HG03378 (cell line): ENCODE results near the gene ARPC1A.
A peak's percentile ranks its signal among the peaks of the same experiment; 100 is the strongest.
"Not testable (repeated sequence)": the region's sequence is repeated elsewhere in the genome, so short reads cannot be mapped to it uniquely, and the experiment has no call there.

Experiments used
- ATAC-seq: cut with Tn5 transposase; IDR thresholded peaks from one replicate; pipeline ENCODE4 v1.9.1; 2021; ENCODE audit warnings: mild to moderate bottlenecking, moderate library complexity; ENCODE audit not compliant: unreplicated experiment

Gene ARPC1A

DNA sequence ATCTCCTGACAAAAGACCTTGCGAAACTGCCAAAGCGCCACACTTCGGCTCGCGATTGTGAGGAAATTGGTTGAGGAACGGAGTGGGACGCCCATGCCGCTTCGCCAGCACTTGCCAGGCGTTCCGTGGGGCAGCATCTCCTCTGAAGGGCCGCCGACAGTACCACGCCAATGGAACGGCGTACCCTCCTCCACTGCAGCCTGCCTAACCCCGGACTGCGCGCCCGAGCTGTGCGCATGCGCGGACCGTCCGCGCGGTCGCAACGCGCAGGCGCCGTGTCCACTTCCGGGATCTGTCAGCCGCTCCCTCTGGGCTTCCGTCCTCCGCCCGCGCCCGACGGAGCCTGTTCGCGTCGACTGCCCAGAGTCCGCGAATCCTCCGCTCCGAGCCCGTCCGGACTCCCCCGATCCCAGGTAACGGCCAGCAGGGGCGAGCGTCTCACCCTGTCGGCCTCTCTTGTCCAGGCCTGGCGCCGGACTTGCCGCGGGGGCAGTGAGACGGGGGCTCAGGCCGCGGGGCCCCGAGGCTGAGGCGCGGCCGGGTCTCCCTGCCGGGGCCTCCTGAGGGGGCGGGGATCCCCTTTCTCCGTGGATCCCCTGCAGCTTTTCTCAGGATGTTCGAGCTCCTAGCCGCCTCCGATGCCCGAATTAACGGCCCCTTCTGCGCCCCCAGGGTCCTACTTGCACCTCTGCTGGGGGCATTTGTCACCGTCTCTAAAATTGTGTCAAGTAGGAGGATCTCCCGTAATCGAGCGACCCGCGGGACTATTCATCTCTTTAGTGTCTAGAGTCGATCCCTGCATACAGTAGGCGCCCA lies at the start of gene ARPC1A:
Gene ARPC1A, plus strand, starts transcription at position 307 of the 816 bp plus-strand sequence. CDS start 7,456 bp downstream, outside the sequence.
- ATAC-seq = peak; percentile 74

DNA sequence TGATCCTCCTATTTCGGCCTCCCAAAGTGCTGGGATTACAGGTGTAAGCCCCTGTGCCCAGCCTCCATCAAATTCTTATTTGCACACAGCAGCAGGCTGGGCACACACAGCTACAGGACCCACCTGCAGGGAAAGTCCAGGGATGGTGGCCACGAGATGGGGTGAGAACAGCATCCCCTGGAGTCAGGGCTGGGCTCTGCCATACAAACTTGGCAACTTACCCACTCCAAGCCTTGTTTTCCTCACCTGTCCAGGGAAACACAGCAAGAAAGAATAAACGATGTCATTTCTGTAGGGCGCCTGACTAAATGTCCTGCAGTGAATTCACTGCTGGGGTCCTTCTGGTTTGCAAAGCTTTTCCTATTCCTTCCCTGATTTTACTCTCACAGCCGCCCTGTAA lies 47.5 kb upstream of the ARPC1A start:
- ATAC-seq = no peak

- ATAC-seq = not testable (repeated sequence)
These were observed 41.5 kb upstream of the ARPC1A start for GRCh38 chr7:99284165-99284564.

- ATAC-seq = no peak
These were observed 37.7 kb upstream of the ARPC1A start for GRCh38 chr7:99287779-99288534.

GRCh38 chr7:99289185-99289584 lies 36.5 kb upstream of the ARPC1A start:
- ATAC-seq = no peak

GRCh38 chr7:99290148-99290547 lies 35.5 kb upstream of the ARPC1A start:
- ATAC-seq = not testable (repeated sequence)

DNA sequence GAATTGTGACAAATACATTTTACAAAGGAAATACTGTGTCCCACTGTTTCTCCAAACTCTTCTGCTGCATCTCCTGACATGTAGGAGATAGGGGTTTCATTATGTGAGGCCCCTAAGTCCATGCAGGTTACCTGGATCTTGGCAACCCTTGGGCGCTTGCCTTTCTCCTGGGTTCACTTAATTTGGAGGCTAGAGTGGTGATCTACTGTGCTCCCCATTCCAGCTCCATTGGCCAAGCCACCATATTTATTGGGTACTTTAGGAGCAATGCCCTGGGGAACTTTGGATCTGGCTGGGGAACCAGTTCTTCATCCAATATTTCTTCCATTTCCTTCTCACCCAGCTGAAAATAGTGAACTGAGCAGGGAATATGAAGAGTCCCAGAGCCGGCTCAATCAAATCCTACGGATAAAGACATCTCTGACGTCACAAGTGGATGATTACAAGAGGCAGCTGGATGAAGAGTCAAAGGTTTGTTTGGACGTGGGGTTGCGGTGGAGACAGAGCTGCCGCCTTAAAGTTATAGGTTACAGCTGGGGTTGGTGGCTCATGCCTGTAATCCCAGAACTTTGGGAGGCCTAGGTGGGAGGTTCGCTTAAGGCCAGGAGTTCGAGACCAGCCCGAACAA lies 34.6 kb upstream of the ARPC1A start:
- ATAC-seq = no peak

DNA sequence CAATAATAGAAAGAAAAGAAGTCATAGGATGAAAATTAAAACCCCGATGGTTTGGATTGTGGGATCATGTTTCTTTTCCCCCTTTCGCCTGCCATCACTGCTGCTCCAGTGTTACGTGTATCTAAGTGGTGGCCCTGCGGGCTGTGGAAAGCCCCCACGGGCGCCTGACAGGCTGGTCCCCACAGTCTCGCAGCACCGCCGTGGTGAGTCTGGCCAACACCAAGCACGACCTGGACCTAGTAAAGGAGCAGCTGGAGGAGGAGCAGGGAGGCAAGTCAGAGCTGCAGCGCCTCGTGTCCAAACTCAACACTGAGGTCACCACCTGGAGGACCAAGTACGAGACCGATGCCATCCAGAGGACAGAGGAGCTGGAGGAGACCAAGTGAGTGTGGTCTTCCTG lies 33.6 kb upstream of the ARPC1A start:
- no peak for ATAC-seq

DNA sequence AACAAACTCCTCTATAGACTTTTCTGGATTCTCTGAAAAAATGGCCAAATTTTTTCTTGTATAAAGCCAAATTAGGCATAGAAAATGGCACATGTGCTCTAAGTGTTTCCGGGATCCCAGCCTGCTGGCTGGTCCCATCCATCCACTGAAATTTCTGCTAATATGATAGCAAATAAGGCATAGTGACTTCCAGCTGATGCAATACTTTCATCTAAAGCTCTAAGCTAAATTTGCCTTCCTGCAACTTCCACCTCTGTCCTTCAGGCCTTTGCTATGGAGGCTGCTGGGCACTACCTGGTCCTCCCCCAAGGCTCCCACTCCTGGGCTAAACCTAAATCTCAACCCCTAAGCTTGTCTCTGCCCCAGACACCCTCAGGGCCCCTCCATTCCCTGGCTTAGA lies 32.5 kb upstream of the ARPC1A start:
- no peak for ATAC-seq

DNA sequence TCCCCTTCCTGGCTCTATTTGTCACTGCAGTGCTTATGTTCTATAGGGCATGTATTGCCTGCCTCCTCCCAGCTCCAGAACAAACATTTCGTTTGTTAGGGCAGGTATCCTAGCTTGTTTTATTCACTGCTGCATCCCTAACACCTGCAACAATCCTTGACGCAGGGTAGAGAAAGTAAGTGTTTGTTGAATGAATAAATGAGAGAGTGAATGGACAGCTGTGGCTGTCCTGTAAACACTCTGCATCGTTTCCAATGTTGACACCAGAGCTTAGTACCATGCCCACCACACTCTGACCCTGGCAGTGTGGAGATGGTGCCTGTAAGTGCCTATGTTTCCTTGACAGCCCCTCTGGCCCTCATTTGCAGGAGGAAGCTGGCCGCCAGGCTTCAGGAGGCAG lies 32.0 kb upstream of the ARPC1A start:
- ATAC-seq = no peak

GRCh38 chr7:99296471-99296870 lies 29.2 kb upstream of the ARPC1A start:
- no peak for ATAC-seq

DNA sequence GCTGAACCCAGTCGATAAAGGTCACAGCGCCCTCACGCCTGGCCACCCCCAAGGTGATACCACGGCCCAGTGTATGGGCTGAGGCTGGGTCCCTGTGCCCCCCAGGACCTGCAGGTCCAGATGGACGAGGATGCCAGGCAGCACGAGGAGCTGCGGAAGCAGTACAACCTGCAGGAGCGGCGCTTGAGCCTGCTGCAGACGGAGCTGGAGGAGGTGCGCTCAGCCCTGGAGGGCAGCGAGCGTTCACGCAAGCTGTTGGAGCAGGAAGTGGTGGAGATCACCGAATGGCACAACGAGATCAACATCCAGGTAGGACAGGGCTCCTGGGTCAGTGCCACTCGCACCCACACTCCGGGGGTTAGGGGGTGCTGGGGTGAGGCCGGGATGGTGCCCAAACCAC lies 24.2 kb upstream of the ARPC1A start:
- no peak for ATAC-seq

- no peak for ATAC-seq
These were observed 20.0 kb upstream of the ARPC1A start for GRCh38 chr7:99305473-99306260.

- ATAC-seq = no peak
These were observed 17.1 kb upstream of the ARPC1A start for GRCh38 chr7:99308461-99309074.

- ATAC-seq = no peak
These were observed 16.6 kb upstream of the ARPC1A start for GRCh38 chr7:99309111-99309510.

- no peak for ATAC-seq
These were observed 15.7 kb upstream of the ARPC1A start for GRCh38 chr7:99310004-99310403.

- no peak for ATAC-seq
These were observed 14.0 kb upstream of the ARPC1A start for GRCh38 chr7:99311702-99312101.

GRCh38 chr7:99312316-99313203 lies 13.1 kb upstream of the ARPC1A start:
- ATAC-seq = no peak

DNA sequence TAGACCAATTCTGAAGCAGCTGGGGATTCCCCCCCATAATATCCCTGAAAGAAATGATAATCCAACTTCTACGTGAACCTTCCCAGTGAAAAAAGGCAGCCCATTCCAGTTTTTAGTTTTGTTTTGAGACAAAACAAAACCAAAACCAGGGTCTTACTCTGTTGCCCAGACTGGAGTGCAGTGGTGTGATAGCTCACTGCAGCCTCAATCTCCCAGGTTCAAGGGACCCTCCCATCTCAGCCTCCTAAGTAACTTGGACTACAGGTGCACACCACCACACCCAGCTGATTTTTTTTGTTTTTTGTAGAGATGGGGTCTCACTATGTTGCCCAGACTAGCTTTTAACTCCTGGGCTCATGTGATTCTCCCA lies 12.5 kb upstream of the ARPC1A start:
- no peak for ATAC-seq

GRCh38 chr7:99314504-99314903 lies 11.2 kb upstream of the ARPC1A start:
- no peak for ATAC-seq
